Transverse colon (tissue), 4 donors: ENCODE results near the gene MAGI2. TPM values are rescaled to one million over a fixed set of nuclear protein-coding genes. Genes with fewer than 3 reads are reported as not detected.

ENCODE experiments used
- DNase-seq: peaks from one replicate; pipeline ENCODE4 v3.0.0-alpha.2; 2019
- H3K27ac ChIP-seq, 4 donors: fragments of 200-600 bp; sonication (generic); 2 replicates each; pipeline ENCODE4 v1.5.1; 2016 to 2018; ENCODE audit warnings: inconsistent platforms in 4 of 4
- H3K27me3 ChIP-seq: fragments of 200-600 bp; sonication (generic); 2 replicates; pipeline ENCODE4 v1.5.1; 2017; ENCODE audit warnings: inconsistent platforms
- H3K36me3 ChIP-seq, 4 donors: fragments of 200-600 bp; sonication (generic); 2 replicates each; pipeline ENCODE4 v1.5.1; 2017 to 2019; ENCODE audit warnings: inconsistent platforms in 4 of 4
- H3K4me1 ChIP-seq, 4 donors: fragments of 200-600 bp; sonication (generic); 2 replicates each; pipeline ENCODE4 v1.5.1; 2017 to 2020; ENCODE audit warnings: inconsistent platforms in 4 of 4
- H3K4me3 ChIP-seq, 4 donors: fragments of 200-600 bp; sonication (generic); 1 replicate in 1 of 4; 2 replicates in 3 of 4; pipeline versions ENCODE4 v1.5.1 to v1.6.1; 2017 to 2019; ENCODE audit warnings: inconsistent platforms in 4 of 4
- H3K9me3 ChIP-seq, 2 donors: fragments of 200-600 bp; sonication (generic); 2 replicates each; pipeline ENCODE4 v1.5.1; 2017 to 2019; ENCODE audit warnings: inconsistent platforms in 2 of 2
- EP300 ChIP-seq: sonication (generic); formaldehyde crosslinking; IDR thresholded peaks from one replicate; pipeline ENCODE4 v1.6.1; 2017; ENCODE audit warnings: antibody characterized with exemption, low read depth
- POLR2A ChIP-seq: fragments of 450-650 bp; IDR thresholded peaks from one replicate; pipeline ENCODE4 v1.6.1; 2016; ENCODE audit warnings: antibody characterized with exemption, mild to moderate bottlenecking, moderate library complexity
- POLR2AphosphoS5 ChIP-seq, 3 donors: sonication (generic); formaldehyde crosslinking; IDR thresholded peaks; one replicate each; pipeline ENCODE4 v1.6.1; 2016; ENCODE audit warnings: antibody characterized with exemption in 3 of 3
- WGBS, 2 donors: methylation state at CpG; one replicate each; pipeline ENCODE4 v1.1.5; 2018; ENCODE audit warnings: low coverage in 1 of 2; 5-methylcytosine and 5-hydroxymethylcytosine counted together
- in situ Hi-C, 4 donors: fragments of 200-750 bp; cut with MboI; loops; one replicate each; pipeline versions ENCODE4 v1.15.0 to v1.15.1; 2017; ENCODE audit warnings: low sequenced_read_pairs in 3 of 4, low pct_ligation_motif_present in 1 of 4, low pct_unique_long_range_greater_than_20kb in 1 of 4
- intact Hi-C: fragments of 100-400 bp; cut with DNase I; formaldehyde crosslinking; loops from one replicate; pipeline ENCODE4 v1.15.1; 2023; ENCODE audit warnings: low total_unique reads
- total RNA-seq, 4 donors: library from RNA; depleted of rRNA; stranded (reverse); fragments of >200 nt; gene quantifications; one replicate each; pipeline ENCODE4 v1.1.0, GENCODE V29; 2016
- TF ChIP-seq, protein P1 (sequence below), 5 experiments: fragments of 200-600 bp in 3 of 5; fragments of 450-650 bp in 2 of 5; sonication (generic) in 3 of 5; IDR thresholded peaks; 1 replicate in 2 of 5; 2 replicates in 3 of 5; pipeline ENCODE4 v1.5.1; 2016 to 2017; ENCODE audit warnings: antibody characterized with exemption in 5 of 5, inconsistent platforms in 3 of 5, mild to moderate bottlenecking in 2 of 5, moderate library complexity in 1 of 5

MAGI2 gene
- total RNA-seq, 4 donors from 2014 or later: 1.6 to 9.7 (median 4.1) TPM

GRCh38 chr7:78383096-78383880 lies 1070.2 kb downstream of the MAGI2 start:
- WGBS, 2 donors: 82 to 85% methylated on average over 4 of the region's 4 CpGs

GRCh38 chr7:78379148-78379547 lies 1074.3 kb downstream of the MAGI2 start:
- no peaks in the 10 kb centered on the region for H3K4me1 ChIP-seq
- no peak for DNase-seq
- WGBS, 2 donors: 80 to 85% methylated on average over 1 of the region's 1 CpG
- no peaks in the 10 kb centered on the region for H3K27me3 ChIP-seq
- H3K36me3 ChIP-seq: no peaks in the 10 kb centered on the region
- no peaks in the 10 kb centered on the region for H3K9me3 ChIP-seq
- no peak for TF ChIP-seq EP300
- no peak for TF ChIP-seq POLR2AphosphoS5 (IDR thresholded peaks at IDR 0.05)
- TF ChIP-seq, protein P1, sequence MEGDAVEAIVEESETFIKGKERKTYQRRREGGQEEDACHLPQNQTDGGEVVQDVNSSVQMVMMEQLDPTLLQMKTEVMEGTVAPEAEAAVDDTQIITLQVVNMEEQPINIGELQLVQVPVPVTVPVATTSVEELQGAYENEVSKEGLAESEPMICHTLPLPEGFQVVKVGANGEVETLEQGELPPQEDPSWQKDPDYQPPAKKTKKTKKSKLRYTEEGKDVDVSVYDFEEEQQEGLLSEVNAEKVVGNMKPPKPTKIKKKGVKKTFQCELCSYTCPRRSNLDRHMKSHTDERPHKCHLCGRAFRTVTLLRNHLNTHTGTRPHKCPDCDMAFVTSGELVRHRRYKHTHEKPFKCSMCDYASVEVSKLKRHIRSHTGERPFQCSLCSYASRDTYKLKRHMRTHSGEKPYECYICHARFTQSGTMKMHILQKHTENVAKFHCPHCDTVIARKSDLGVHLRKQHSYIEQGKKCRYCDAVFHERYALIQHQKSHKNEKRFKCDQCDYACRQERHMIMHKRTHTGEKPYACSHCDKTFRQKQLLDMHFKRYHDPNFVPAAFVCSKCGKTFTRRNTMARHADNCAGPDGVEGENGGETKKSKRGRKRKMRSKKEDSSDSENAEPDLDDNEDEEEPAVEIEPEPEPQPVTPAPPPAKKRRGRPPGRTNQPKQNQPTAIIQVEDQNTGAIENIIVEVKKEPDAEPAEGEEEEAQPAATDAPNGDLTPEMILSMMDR (IDR thresholded peaks at IDR 0.05): no peak
- TF ChIP-seq POLR2A: no peak
- H3K4me3 ChIP-seq: no peak overlapping the region
- intact Hi-C loops: no loop called here
- in situ Hi-C loops: no loop called here
- no peak overlapping the region for H3K27ac ChIP-seq

More at GRCh38 chr7:78383096-78383880, 1070.2 kb downstream of the MAGI2 start:
- Histone ChIP-seq H3K27ac (no peak overlapping the region), H3K4me3 (no peak overlapping the region), H3K9me3 (no peaks in the 10 kb centered on the region), H3K4me1 (no peaks in the 10 kb centered on the region), H3K27me3 (no peaks in the 10 kb centered on the region), H3K36me3 (no peaks in the 10 kb centered on the region)
- TF ChIP-seq, protein P1 (IDR thresholded peaks at IDR 0.05): no peak
- TF ChIP-seq EP300: no peak
- TF ChIP-seq POLR2AphosphoS5 (IDR thresholded peaks at IDR 0.05): no peak
- no peak for TF ChIP-seq POLR2A
- in situ Hi-C loops (no loop called here), intact Hi-C loops (no loop called here)
- no peak for DNase-seq

GRCh38 chr7:78377532-78377931 lies 1075.9 kb downstream of the MAGI2 start:
- Histone ChIP-seq H3K4me1 (no peaks in the 10 kb centered on the region), H3K36me3 (no peaks in the 10 kb centered on the region), H3K27ac (no peak overlapping the region), H3K9me3 (no peaks in the 10 kb centered on the region), H3K4me3 (no peak overlapping the region), H3K27me3 (no peaks in the 10 kb centered on the region)
- DNase-seq: no peak
- TF ChIP-seq POLR2AphosphoS5 (IDR thresholded peaks at IDR 0.05): no peak
- TF ChIP-seq, protein P1 (IDR thresholded peaks at IDR 0.05): no peak
- no peak for TF ChIP-seq POLR2A
- TF ChIP-seq EP300: no peak
- intact Hi-C loops (no loop called here), in situ Hi-C loops (no loop called here)
- WGBS, 2 donors: 83 to 92% methylated on average over 1 of the region's 1 CpG

DNA sequence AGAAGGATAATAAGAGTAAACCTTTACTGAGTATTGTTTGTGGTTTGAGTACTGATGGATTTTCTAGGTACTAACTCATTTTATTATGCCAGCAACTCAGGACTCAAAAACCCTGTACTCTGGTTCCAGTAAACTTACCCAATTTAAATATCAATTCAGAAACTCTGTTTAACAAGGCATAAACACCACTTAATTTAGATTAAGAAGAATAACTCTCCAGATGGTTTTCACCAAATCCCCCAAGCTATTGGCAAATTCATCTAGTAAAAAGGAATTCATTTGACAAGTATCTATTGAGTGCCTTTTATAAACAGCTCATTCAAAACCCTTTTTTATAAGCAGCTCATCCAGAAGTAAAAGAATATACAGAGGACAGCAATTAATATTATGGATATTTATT lies 1082.5 kb downstream of the MAGI2 start:
- no peaks in the 10 kb centered on the region for H3K4me1 ChIP-seq
- in situ Hi-C loops (no loop called here), intact Hi-C loops (no loop called here)
- H3K4me3 ChIP-seq: no peak overlapping the region
- TF ChIP-seq POLR2AphosphoS5 (IDR thresholded peaks at IDR 0.05): no peak
- TF ChIP-seq, protein P1 (IDR thresholded peaks at IDR 0.05): no peak
- no peak for TF ChIP-seq POLR2A
- no peak for TF ChIP-seq EP300
- no peaks in the 10 kb centered on the region for H3K36me3 ChIP-seq
- no peak overlapping the region for H3K27ac ChIP-seq
- no peaks in the 10 kb centered on the region for H3K27me3 ChIP-seq
- DNase-seq: no peak
- H3K9me3 ChIP-seq: no peaks in the 10 kb centered on the region
